Renal cortical epithelial cell (primary cell): ENCODE measurements around the gene TRIM44. TPM values are rescaled to one million over a fixed set of nuclear protein-coding genes. Genes with fewer than 3 reads are reported as not detected.
"Not testable (repeated sequence)": the region's sequence is repeated elsewhere in the genome, so short reads cannot be mapped to it uniquely, and the experiment has no call there.

Source experiments
- DNase-seq: peaks from one replicate; pipeline ENCODE4 v3.0.0-alpha.2; 2011; ENCODE audit warnings: low read depth
- total RNA-seq: library from RNA; depleted of rRNA; stranded (reverse); fragments of >200 nt; gene quantifications from 2 replicates; pipeline ENCODE4 v1.2.3, GENCODE V29; 2014

Gene TRIM44
- total RNA-seq, 1 donor from 2014 or later = 24.1 TPM

DNA sequence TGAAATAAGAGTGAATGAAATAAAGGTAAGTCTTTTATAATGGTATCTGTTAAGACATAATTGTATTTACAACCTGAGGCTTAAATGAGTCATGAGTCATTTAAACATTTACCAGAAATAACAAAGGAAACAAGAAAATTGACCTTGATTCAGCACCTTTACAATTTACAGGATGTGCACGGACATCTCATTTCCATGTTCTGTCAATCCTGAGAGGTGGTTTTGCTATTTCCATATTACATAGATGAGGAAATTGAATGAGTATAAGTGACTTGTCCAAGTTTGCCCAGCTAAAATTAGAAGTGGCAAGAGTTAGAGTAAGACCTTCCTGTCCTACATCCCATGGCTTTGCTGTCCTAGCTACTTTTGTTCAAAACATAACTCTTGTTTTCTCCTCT is 89.1 kb downstream of the TRIM44 start:
- peak; percentile 92 for DNase-seq

DNA sequence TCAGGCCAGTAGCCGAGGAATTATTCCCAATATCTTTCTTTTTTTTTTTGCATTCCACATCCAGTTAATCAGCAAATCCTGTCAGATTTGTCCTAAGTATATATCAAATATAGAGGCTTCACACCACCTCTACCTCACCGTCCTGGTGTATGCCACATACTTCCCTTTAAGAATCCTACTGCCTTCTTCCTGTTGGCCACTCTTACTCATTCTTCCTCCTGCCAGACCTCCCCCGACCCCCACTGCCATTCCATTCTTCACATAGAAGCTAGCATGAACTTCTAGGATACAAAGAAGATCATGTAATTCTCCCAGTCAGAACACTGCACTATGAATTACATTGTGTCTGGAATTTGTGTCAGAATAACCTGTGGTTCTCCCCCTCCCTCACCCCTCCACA is 89.5 kb downstream of the TRIM44 start:
- DNase-seq = peak; percentile 45

DNA sequence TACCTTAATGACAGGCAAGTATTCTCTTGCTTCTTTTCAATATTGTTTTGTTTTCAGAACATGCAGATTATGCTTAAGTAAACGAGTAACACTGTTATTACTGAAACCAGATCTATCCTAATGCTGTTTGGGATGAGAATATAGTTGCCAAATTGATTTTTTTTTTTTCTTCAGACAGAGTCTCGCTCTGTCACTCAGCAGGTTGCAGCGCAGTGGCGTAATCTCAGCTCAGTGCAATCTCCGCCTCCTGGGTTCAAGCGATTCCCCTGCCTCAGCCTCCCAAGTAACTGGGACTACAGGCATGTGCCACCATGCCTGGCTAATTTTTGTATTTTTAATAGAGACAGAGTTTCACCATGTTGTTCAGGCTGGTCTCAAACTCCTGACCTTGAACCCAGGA is 91.0 kb downstream of the TRIM44 start:
- DNase-seq = not testable (repeated sequence)

DNA sequence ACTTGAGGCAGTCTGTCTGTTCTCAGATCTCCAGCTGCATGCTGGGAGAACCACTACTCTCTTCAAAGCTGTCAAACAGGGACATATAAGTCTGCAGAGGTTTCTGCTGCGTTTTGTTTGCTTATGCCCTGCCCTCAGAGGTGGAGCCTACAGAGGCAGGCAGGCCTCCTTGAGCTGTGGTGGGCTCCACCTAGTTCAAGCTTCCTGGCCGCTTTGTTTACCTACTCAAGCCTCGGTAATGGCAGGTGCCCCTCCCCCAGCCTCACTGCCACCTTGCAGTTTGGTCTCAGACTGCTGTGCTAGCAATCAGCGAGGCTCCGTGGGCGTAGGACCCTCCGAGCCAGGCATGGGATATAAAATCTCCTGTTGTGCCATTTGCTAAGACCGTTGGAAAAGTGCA is 97.4 kb downstream of the TRIM44 start:
- not testable (repeated sequence) for DNase-seq

DNA sequence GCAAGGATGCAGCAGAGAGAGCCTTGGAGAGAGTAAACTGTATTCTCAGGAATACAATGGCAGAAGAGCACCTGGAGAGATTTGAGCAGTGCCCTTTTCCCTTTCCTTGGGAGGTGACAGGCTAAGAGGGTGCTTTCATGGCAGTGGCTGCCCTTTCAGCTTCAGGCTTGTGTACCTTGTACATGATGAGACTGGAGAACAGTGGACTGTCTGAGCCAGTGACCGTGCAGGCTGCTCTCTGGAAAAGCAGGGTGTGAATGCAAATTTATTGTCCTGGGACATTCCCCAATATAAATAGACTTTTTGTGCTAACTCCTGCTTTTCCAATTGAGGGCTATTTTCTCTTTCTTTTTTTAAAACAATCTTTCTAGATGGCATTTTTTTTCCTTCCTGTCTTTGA is 99.3 kb downstream of the TRIM44 start:
- DNase-seq = no peak

DNA sequence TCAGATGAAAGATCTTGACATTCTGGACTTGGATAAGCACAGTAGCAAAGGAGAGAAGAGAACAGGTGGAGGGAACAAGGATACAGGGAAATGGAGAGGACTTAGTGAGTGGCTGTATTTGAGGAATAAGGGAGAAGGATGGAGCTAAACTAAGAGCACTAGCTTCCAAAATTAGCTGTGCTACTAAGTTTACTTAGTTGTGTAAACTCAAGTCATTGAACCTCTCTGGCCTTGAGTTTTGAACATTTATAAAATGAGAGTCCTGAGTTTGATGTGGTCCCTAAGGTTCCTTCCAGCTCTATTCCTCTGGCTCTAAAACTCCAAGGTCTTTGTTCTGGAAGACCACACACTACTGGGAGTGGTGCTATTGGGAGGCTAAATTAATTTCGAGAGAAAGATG is 100.7 kb downstream of the TRIM44 start:
- DNase-seq = no peak

DNA sequence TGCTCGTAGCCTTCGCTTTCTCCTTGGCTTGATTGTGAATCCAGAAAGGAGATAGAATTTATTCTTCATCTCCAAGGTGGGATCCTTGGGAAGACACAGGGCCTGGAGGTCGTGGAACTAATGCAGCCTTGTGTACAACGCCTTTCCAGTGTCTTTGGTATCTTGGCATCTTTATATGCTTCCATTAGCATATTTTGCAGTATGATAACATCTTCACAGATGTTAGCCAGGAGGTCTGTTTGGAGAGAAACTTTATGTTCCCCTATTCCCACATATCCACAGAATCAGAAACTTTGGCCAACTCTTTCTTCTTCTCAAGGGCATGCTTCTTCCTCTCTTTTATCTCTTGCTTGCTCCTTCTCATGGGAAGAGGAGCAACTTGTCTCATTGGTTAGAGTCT is 101.2 kb downstream of the TRIM44 start:
- DNase-seq = no peak

DNA sequence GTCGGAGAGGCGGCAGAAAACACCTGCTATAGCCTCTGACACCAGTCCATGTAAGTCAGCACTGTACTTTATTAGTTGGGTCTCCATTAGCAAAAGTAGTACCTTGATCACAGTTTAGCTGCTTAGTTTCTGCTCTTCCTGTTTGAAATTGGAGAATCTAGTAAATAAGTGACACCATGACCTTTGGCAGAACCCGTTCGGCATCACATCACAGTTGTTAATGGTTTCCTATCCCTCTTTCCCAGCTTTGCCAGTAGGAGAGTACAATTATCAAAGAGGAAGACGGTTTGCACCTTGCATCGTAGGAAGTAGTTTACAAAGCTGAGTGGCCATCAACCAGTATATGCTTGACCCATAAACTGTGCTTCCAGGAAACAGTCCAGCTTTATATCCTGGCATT is 101.8 kb downstream of the TRIM44 start:
- peak; percentile 61 for DNase-seq

DNA sequence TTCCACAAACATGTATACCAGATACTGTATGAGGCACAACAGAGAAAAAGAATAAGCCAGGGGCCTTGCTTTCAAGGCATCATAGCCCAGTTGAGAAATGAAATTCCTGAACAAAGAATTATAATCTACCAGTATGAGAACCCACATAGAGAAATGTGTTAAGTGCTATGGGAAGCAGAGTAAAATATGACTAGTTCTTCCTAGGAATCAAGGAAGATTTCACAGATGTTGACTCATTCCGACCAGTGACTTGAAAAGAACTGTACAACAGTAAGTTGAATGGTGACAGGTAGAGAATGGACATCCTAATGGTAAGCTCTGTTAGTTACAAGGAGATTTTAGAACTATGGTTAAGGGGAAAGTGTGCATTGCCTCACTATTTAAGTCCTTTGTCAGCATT is 102.6 kb downstream of the TRIM44 start:
- DNase-seq = peak; percentile 60

DNA sequence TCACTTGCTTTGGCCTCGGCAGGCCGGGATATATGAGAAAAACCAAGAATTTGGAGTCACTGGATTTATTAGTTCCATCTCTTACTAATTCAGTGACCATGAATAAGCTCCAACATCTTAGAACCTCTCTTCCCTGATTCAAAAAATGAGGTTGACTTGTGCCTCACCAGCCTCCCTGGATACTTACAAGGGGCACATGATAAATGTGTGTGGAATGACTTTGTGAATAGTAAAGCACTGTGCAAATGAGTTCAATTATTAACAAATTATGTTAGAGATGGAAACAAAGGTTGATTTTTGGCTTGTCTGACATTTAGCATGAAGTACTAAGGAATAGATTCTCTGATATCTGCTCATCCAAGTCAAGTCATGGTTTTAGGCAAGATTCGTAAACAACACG is 104.1 kb downstream of the TRIM44 start:
- peak; percentile 54 for DNase-seq

DNA sequence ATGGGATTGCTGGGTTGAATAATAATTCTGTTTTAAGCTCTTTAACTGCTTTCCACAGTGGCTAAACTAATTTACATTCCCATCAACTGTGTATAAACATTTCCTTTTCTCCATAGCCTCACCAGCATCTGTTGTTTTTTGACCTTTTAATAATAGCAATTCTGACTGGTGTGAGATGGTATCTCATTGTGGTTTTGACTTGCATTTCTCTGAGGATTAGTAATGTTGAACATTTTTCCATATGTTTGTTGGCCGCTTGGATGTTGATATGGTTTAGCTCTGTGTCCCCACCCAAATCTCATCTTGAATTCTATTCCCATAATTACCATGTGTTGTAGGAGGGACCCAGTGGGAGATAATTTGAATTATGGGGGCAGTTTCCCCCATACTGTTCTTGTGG is 107.8 kb downstream of the TRIM44 start:
- not testable (repeated sequence) for DNase-seq

DNA sequence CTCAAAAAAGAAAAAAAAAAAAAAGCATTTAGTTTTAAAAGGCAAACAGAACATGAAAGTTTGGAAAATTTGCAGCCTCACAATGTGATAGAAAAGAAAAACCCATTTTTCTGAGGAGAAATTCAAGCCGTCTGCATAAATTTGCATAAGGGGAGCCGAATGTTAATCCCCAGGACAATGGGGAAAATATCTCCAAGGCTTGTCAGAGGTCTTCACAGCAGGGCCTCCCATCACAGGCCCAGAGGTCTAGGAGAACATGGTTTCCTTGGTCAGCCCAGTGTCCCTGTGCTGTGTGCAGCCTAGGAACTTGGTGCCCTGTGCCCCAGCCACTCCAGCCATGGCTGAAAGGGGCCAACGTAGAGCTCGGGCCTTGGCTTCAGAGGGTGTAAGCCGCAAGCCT is 109.1 kb downstream of the TRIM44 start:
- DNase-seq = no peak

DNA sequence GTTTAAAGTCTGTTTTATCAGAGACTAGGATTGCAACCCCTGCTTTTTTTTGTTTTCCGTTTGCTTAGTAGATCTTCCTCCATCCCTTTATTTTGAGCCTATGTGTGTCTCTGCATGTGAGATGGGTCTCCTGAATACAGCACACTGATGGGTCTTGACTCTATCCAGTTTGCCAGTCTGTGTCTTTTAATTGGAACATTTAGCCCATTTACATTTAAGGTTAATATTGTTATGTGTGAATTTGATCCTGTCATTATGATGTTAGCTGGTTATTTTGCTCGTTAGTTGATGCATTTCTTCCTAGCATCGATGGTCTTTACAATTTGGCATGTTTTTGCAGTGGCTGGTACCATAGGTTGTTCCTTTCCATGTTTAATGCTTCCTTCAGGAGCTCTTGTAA is 114.7 kb downstream of the TRIM44 start:
- not testable (repeated sequence) for DNase-seq

DNA sequence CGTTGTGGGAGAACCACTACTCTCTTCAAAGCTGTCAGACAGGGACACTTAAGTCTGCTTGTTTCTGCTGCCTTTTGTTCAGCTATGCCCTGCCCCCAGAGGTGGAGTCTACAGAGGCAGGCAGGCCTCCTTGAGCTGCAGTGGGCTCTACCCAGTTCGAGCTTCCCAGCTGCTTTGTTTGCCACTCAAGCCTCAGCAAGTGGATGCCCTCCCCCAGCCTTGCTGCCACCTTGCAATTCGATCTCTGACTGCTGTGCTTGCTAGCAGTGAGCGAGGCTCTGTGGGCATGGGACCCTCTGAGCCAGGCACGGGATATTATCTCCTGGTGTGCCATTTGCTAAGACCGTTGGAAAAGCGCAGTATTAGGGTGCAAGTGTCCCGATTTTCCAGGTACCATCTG is 116.4 kb downstream of the TRIM44 start:
- not testable (repeated sequence) for DNase-seq

DNA sequence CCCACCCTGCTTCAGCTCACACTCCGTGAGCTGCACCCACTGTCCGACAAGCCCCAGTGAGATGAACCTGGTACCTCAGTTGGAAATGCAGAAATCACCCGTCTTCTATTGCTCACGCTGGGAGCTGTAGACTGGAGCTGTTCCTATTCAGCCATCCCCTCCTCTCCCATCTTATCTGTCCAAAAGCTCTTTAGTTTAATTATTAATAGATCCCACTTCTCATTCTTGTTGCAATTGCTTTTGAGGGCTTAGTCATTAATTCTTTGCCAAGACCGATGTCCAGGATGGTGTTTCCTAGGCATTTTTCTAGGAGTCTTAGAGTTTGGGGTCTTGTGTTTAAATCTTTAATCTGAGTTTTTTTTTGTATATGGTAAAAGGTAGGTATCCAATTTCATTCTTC is 116.8 kb downstream of the TRIM44 start:
- peak; percentile 73 for DNase-seq

DNA sequence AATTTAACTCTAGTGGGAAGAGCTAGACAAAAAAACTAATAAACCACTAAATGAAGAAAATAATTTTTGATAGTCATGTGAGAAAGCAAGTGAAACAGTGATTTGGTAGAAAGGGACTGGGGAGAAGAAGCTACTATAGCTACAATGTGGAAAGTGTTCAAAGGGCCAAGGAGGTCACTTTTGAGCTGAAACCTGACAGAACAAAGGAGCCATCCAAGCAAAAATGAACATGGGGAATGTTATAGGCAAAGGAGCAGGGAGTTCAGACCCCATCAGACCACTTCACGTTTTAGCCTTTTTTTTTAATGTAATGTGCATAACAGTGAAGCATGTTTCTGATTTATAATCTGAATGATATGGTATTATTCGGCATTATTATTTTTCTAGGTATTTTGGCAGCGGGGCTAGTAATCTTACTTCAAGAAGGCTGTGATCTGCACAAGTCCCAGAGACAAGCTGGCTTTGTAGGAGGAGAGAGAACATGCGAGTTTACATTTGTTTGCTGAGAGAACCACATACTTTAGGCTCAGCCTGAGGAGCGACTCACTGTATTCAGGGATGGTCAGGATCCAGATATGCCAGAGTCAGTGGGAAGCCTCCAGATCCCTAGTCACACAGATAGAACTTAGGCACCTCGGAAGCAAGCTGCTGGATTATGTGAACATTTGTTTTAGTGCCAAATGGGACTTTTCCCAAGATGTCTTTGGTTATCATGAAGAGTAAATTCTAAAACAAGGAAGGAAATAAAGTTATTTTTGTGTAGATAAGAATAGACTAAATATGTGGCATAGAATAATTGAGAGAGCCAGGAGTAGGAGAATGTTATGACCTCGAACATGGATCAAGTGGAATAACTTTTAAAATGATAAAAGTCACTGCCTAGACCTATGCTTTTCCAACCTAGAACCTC is 118.6 kb downstream of the TRIM44 start:
- DNase-seq = peak; percentile 64

DNA sequence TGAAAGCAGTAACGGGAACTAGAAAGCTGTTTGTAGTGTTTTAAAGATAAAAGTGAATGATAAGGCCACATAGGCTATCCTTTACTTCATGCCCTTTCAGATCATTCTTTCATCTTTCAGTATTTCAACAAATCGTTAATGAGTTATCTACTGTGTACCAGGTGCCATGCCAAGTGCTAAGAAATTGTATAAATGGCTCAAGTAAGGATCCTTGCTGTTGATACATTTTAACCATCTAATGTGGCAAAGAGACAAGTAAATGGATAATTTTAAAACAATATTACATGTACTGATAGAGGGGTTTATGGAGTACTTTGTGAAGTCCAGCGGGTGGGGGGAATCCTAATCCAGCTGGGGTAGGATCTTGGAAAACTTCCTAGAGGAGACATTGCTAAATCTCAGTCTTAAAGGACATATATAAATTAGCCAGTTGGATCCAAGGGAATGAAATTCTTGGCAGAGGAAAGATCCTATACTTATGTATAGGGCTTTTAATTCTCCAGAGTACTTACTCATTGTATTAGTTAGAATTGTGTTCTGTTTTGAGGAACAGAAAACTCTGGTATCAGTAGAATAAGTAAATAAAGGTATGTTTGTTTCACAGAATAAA is 119.4 kb downstream of the TRIM44 start:
- DNase-seq = no peak

DNA sequence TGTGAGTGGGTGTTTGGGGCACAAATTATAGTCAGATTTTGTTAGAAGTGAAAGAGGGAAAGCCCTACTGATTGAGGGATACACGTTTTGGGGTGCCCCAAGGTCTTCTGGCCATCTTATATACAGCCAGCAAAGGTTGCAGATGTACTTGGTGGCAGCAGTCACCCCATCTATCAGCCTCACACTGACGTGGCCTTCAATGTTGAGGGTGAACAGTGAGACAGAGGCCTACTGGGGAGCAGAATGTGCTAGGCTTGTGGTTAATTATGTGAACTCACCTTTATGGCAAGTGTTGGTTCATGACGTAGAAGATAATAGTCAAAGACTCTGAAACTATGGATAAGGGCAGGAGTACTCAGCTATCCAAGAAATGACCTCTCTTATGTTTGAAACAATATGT is 121.2 kb downstream of the TRIM44 start:
- no peak for DNase-seq

DNA sequence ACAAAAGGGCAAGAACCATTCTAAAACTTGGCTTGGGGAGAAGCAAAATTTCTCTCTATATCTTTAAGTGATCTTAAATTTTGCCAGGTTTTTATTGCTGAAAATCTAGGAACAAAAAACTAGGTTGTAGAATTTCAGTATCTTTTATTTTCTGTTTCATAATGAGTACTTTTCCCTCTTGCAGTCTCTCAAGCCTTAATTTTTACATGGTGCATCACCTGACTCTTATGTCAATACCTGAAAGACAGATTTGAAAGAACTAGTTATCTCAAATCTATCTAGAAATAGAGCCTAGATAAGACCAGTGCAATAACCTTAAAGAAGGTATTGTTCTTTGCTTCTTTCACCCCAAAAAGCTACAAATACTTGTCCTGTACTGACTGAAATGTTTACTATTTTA is 122.1 kb downstream of the TRIM44 start:
- DNase-seq = no peak

DNA sequence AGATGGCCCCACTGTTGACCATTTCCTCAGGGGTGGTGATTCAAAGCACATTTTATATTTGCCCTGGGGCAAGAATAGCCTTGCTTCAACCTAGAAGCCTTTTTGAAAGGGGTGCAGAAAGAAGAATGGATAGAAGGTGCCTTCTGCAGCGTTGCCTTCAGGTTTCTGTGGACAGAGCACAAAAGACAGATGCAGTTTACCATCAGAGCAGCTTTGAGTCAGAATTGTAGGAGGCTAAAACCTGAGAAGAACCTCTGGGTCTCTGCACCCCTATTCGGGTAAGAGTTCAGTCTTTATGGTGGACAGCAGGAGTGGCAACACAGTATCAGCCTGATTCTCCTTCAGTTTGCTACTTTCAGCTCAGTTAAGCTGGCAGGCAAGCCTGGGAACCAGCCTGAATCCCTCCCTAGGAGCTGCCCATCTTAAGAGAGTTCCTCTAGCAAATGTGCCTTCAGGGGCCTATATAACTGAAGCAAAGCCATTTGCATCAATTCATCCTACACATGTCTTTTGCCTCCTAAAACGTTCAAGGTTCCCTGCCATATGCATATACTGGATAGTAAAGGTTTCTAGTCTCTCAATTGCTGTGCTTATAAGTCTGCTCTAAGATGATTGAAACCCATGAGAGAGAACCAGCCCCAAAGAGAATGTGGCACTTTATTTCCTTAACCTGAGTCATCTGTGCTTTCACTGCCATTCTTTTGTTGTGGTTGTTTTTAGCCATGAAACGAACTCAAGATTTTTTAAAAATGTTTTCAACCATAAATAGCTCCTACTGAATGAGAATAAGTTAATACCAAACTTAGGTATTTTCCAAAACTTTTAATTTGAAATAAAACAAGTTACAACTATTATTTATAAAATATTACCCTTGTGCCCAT is 123.0 kb downstream of the TRIM44 start:
- peak; percentile 83 for DNase-seq

DNA sequence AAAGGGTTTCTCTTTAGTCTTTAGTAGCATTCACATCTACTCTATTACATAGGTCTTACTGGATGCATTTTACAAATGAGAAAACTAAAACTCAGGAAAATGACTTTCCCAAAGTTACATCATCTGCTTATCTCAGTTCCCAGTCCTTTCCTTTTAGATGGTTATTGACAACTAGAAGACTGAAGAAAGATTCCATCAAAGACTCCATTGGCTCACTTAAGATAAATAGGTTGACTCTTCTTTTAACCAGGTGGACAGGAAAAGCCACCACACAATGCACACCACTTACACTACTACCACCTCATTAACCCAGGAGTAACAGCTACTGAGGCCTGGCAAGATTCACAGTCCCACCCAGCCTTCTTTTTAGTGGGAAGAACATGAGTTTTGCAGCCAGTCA is 123.6 kb downstream of the TRIM44 start:
- DNase-seq = no peak

DNA sequence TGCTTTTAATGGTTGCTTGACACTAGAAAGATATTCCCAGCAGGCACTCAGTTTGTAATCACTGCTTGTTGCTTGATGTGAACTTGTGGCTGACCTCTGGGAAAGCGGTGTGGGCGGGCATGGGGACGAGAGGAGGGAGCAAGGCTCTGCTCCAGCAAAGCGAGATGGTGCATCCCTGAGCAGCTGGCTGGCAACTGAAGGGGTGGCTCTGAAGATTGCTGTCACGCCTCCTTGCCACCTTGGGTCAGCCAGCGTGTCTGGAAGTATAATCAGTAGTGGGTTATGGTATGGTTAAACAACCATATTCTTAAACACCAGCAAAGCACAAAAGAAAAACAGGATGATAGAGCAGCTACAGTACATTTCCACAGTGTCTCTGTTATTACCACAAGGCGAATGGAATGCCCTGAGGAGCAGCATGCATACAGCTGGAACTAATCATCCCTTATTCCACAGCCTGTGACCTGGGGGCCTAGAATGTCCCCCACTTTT is 124.5 kb downstream of the TRIM44 start:
- DNase-seq = peak; percentile 42
